ENCODE results near the gene CNTNAP2. TPM values are rescaled to one million over a fixed set of nuclear protein-coding genes. Genes with fewer than 3 reads are reported as not detected.
"Not testable (repeated sequence)": the region's sequence is repeated elsewhere in the genome, so short reads cannot be mapped to it uniquely, and the experiment has no call there.

CNTNAP2 gene
- total RNA-seq, 4 donors from 2014 or later: 0.91 to 16.0 TPM; not detected in 2

DNA sequence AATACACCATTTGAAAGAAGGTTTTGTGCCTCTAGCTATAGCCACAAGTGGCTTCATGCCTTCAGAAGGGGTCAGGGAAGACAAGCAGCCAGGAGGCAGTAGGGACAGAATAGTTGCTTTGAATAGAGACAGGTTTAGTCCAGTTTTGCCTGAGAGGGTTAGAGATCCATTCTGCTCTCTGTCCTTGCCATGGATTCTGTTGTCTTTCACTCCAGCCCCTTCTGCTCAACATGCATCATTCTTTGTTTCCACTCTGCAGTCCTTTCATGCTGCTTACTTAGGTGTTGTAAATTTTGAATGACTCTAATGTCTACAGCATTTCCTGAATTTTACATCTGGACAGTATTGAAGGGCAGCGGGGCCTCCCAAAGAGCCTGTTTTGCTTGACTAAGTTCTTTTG is 60.3 kb downstream of the CNTNAP2 start:
- H3K36me3 ChIP-seq: no peaks in the 10 kb centered on the region
- no peak overlapping the region for H3K27ac ChIP-seq
- H3K4me3 ChIP-seq: no peak overlapping the region
- H3K27me3 ChIP-seq: no peaks in the 10 kb centered on the region
- intact Hi-C loops (cut with DNase I; ENCODE audit: low total_unique reads): no loop called here
- DNase-seq: no peak
- no peak for TF ChIP-seq POLR2A (IDR thresholded peaks at IDR 0.05)
- no peaks in the 10 kb centered on the region for H3K9me3 ChIP-seq
- no peaks in the 10 kb centered on the region for H3K4me1 ChIP-seq

- DNase-seq: no peak
- no peak overlapping the region for H3K4me3 ChIP-seq
- H3K4me1 ChIP-seq: no peaks in the 10 kb centered on the region
- TF ChIP-seq, protein P1, sequence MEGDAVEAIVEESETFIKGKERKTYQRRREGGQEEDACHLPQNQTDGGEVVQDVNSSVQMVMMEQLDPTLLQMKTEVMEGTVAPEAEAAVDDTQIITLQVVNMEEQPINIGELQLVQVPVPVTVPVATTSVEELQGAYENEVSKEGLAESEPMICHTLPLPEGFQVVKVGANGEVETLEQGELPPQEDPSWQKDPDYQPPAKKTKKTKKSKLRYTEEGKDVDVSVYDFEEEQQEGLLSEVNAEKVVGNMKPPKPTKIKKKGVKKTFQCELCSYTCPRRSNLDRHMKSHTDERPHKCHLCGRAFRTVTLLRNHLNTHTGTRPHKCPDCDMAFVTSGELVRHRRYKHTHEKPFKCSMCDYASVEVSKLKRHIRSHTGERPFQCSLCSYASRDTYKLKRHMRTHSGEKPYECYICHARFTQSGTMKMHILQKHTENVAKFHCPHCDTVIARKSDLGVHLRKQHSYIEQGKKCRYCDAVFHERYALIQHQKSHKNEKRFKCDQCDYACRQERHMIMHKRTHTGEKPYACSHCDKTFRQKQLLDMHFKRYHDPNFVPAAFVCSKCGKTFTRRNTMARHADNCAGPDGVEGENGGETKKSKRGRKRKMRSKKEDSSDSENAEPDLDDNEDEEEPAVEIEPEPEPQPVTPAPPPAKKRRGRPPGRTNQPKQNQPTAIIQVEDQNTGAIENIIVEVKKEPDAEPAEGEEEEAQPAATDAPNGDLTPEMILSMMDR (IDR thresholded peaks at IDR 0.05): no peak
- TF ChIP-seq POLR2A (IDR thresholded peaks at IDR 0.05): no peak
- no peak overlapping the region for H3K27ac ChIP-seq
- intact Hi-C loops (cut with DNase I; ENCODE audit: low total_unique reads): no loop called here
- no peaks in the 10 kb centered on the region for H3K27me3 ChIP-seq
- H3K9me3 ChIP-seq: no peaks in the 10 kb centered on the region
- no peaks in the 10 kb centered on the region for H3K36me3 ChIP-seq
Observed at GRCh38 chr7:146177301-146177700, 60.7 kb downstream of the CNTNAP2 start.

- H3K9me3 ChIP-seq: no peaks in the 10 kb centered on the region
- intact Hi-C loops (cut with DNase I; ENCODE audit: low total_unique reads): no loop called here
- no peak overlapping the region for H3K4me3 ChIP-seq
- no peaks in the 10 kb centered on the region for H3K36me3 ChIP-seq
- no peak for DNase-seq
- no peak overlapping the region for H3K27ac ChIP-seq
- no peak for TF ChIP-seq POLR2A (IDR thresholded peaks at IDR 0.05)
- TF ChIP-seq, protein P1 (IDR thresholded peaks at IDR 0.05): no peak
- no peaks in the 10 kb centered on the region for H3K27me3 ChIP-seq
- H3K4me1 ChIP-seq: no peaks in the 10 kb centered on the region
Observed at GRCh38 chr7:146185844-146186243, 69.2 kb downstream of the CNTNAP2 start.

- H3K27me3 ChIP-seq; H3K36me3 ChIP-seq; H3K4me3 ChIP-seq; H3K4me1 ChIP-seq; intact Hi-C loops (cut with DNase I; ENCODE audit: low total_unique reads); DNase-seq; H3K9me3 ChIP-seq; H3K27ac ChIP-seq: not testable (repeated sequence)
Observed at GRCh38 chr7:146191428-146191827, 74.8 kb downstream of the CNTNAP2 start.

- no peaks in the 10 kb centered on the region for H3K27me3 ChIP-seq
- TF ChIP-seq POLR2A (IDR thresholded peaks at IDR 0.05): no peak
- TF ChIP-seq, protein P1 (IDR thresholded peaks at IDR 0.05): no peak
- H3K4me3 ChIP-seq: no peak overlapping the region
- H3K9me3 ChIP-seq: no peaks in the 10 kb centered on the region
- no peak overlapping the region for H3K27ac ChIP-seq
- H3K4me1 ChIP-seq: no peaks in the 10 kb centered on the region
- intact Hi-C loops (cut with DNase I; ENCODE audit: low total_unique reads): no loop called here
- DNase-seq: no peak
- H3K36me3 ChIP-seq: no peaks in the 10 kb centered on the region
Observed at GRCh38 chr7:146201945-146202344, 85.3 kb downstream of the CNTNAP2 start.

- H3K4me1 ChIP-seq: no peaks in the 10 kb centered on the region
- no peaks in the 10 kb centered on the region for H3K36me3 ChIP-seq
- H3K27ac ChIP-seq: no peak overlapping the region
- H3K4me3 ChIP-seq: no peak overlapping the region
- no peak for DNase-seq
- TF ChIP-seq, protein P1 (IDR thresholded peaks at IDR 0.05): no peak
- TF ChIP-seq POLR2A (IDR thresholded peaks at IDR 0.05): no peak
- intact Hi-C loops (cut with DNase I; ENCODE audit: low total_unique reads): no loop called here
- H3K9me3 ChIP-seq: no peaks in the 10 kb centered on the region
- no peaks in the 10 kb centered on the region for H3K27me3 ChIP-seq
Observed at GRCh38 chr7:146206270-146206669, 89.7 kb downstream of the CNTNAP2 start.

Measured in uterus (tissue), 4 donors.